ENCODE data around the gene MAT1A.
"Not testable (repeated sequence)": the region's sequence is repeated elsewhere in the genome, so short reads cannot be mapped to it uniquely, and the experiment has no call there.

The MAT1A gene

GRCh38 chr10:80289451-80290287 lies at the start of gene MAT1A:
Gene MAT1A, minus strand, starts transcription at chr10:80289658. Its CDS starts 235 bp downstream, at chr10:80289423.
- DNase-seq, result no peak

- DNase-seq, result no peak
Measured at GRCh38 chr10:80333983-80334382, 44.5 kb upstream of the MAT1A start.

- DNase-seq, result no peak
Measured at GRCh38 chr10:80324891-80325364, 35.5 kb upstream of the MAT1A start.

- DNase-seq, result no peak
Measured at GRCh38 chr10:80324086-80324485, 34.6 kb upstream of the MAT1A start.

- DNase-seq, result no peak
Measured at GRCh38 chr10:80323311-80323710, 33.9 kb upstream of the MAT1A start.

GRCh38 chr10:80322711-80323110 lies 33.3 kb upstream of the MAT1A start:
- DNase-seq, result no peak

GRCh38 chr10:80322158-80322557 lies 32.7 kb upstream of the MAT1A start:
- DNase-seq, result no peak

- DNase-seq, result no peak
Measured at GRCh38 chr10:80321183-80321582, 31.7 kb upstream of the MAT1A start.

- no peak for DNase-seq
Measured at GRCh38 chr10:80320377-80320776, 30.9 kb upstream of the MAT1A start.

GRCh38 chr10:80319725-80320290 lies 30.4 kb upstream of the MAT1A start:
- DNase-seq, result no peak

GRCh38 chr10:80319318-80319717 lies 29.9 kb upstream of the MAT1A start:
- DNase-seq, result no peak

GRCh38 chr10:80318742-80319141 lies 29.3 kb upstream of the MAT1A start:
- DNase-seq, result no peak

GRCh38 chr10:80315391-80315790 lies 25.9 kb upstream of the MAT1A start:
- DNase-seq, result no peak

GRCh38 chr10:80313523-80313922 lies 24.1 kb upstream of the MAT1A start:
- DNase-seq, result no peak

GRCh38 chr10:80305989-80306388 lies 16.5 kb upstream of the MAT1A start:
- DNase-seq, result not testable (repeated sequence)

GRCh38 chr10:80296942-80297341 lies 7.5 kb upstream of the MAT1A start:
- no peak for DNase-seq

- no peak for DNase-seq
Measured at GRCh38 chr10:80292607-80293239, 3.3 kb upstream of the MAT1A start.

- no peak for DNase-seq
Measured at GRCh38 chr10:80290474-80291220, 1.2 kb upstream of the MAT1A start.

GRCh38 chr10:80288849-80289248 lies 609 bp downstream of the MAT1A start:
- no peak for DNase-seq

- no peak for DNase-seq
Measured at GRCh38 chr10:80284522-80284921, 4.9 kb downstream of the MAT1A start.

- no peak for DNase-seq
Measured at GRCh38 chr10:80283536-80284199, 5.8 kb downstream of the MAT1A start.

GRCh38 chr10:80283119-80283518 lies 6.3 kb downstream of the MAT1A start:
- DNase-seq, result no peak
